ENCODE measurements around the gene APBA1.
"Not testable (repeated sequence)": the region's sequence is repeated elsewhere in the genome, so short reads cannot be mapped to it uniquely, and the experiment has no call there.

Gene APBA1

DNA sequence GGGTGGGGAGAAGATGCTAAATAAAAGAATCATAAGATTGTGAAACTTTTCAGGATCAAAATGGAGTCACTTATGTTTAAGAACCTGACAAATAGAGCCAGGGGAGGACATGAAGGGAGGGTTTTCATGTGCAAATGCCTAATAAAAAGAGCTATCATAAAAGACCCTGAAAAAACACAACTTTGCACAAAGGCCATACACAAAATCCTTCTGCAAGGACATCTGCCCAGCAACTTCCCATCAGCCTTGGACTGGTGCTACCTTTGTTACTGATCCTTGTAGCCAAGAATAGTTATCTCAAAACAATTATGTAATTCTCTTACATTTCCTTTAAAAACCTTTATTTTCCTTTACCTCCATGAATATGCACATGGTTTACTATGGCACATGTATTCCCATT lies 63.0 kb downstream of the APBA1 start:
- no peak for DNase-seq (ENCODE audit: low read depth in 2 of 3, low spot score in 2 of 3)

DNA sequence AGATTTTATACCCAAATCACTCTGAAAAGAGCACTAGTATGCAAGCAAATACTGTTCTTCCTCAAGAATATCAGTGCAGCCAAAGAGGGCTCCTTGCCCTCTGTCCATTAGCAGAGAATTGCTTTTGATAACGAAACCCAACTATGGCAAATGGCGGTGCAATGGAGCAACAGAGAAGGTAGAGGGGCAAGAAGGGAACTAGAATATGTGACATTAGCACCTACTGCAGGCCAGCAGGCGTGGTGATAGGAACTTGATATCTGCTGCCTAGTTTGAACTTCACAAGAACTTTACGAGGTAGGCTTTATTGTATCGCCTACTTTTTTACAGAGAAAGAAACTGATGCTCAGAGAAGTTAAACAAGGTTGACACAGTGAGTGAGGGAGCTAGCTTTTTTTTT lies 66.1 kb downstream of the APBA1 start:
- DNase-seq (ENCODE audit: low read depth in 2 of 3, low spot score in 2 of 3) = no peak

DNA sequence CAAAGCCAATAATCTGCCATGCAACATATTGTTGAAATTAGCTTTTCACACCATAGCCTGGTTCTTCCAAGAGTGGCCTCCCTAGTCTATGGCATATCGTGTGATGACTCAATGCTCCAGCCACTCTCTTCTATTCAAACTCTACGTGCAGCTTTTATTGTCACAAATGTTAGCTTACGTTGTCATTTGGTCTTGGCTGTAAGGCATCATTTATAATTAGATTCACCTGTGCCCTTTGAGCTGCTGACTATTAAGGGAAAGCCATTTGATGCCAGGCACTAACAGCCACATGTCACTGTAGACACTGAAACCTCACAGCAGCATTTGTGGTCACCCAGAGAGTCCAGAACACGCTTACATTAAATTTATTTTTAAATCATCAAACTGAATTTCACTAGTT lies 66.8 kb downstream of the APBA1 start:
- DNase-seq (ENCODE audit: low read depth in 2 of 3, low spot score in 2 of 3) = no peak

DNA sequence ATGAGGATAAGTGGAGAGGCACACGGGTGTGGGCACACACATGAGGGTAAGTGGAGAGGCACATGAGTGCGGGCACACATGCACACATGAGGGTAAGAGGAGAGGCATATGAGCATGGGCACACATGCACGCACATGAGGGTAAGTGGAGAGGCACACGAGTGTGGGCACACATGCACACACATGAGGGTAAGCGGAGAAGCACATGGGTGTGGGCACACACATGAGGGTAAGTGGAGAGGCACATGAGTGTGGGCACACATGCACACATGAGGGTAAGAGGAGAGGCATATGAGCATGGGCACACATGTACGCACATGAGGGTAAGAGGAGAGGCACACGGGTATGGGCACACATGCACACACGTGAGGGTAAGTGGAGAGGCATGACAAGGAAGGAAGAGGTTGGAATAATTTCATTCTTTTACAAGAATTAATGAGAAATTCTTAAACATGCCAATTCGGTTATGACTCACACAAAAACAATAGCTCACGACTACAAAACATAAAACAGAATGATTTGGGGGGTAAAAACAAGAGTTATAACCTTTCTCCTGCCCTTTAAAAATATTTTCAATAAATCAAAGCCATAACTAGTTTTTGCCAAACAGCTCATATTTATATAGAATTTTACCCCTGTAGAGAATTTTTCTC lies 67.5 kb downstream of the APBA1 start:
- no peak for DNase-seq (ENCODE audit: low read depth in 2 of 3, low spot score in 2 of 3)

DNA sequence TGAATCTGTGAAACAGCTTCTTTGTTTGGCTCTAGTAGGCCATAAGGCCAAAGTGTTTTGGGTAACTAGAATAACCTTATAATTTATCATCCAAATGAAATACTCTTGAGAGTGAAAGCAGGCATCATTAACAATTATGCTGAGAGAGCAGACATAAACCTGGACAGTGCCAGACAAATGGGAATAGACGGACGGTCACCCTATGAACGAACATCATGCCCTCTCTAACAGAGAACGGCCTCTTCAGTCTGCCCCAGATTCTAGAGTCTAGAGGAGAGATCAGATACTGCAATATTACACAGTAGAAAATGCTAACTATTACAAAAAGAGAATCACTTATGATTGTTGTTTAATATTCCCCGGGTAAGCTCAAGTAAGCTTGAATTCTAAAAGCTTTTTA lies 68.5 kb downstream of the APBA1 start:
- no peak for DNase-seq (ENCODE audit: low read depth in 2 of 3, low spot score in 2 of 3)

DNA sequence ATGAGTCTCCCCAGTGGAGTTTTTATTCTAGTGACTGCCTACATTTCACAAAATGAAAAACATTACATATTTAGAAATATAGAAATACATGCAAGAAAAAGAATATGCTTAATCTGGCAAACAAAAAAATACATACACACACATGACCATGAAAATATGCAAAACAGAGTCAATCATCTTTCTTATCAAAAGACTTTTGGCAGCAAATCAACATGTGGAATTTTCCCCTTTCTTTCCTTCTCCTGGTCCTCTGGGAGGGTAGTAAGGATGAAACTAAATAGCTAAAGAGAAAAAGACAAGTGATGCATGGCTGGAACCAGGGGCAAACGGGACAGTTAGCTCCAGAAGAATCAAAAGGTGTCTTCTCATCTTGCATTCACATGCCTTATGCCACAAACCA lies 69.4 kb downstream of the APBA1 start:
- DNase-seq (ENCODE audit: low read depth in 2 of 3, low spot score in 2 of 3) = no peak

DNA sequence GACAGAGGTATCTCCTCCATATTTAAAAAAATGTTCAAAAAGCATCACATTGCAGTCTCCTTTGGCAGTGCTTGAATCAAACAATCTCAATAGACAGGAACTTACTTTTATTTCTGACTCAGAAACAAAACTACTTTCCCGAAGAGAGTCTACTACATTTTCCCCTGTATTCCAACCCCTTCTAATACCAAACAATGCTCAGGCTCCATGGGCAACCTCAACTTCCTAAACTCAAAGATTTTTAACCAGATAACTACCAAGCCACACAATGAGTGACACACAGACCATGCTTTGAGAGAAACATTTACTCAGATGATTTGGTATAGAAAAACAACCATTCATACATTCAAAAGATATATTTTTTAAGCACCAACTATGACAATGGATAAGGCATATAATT lies 70.5 kb downstream of the APBA1 start:
- no peak for DNase-seq (ENCODE audit: low read depth in 2 of 3, low spot score in 2 of 3)

DNA sequence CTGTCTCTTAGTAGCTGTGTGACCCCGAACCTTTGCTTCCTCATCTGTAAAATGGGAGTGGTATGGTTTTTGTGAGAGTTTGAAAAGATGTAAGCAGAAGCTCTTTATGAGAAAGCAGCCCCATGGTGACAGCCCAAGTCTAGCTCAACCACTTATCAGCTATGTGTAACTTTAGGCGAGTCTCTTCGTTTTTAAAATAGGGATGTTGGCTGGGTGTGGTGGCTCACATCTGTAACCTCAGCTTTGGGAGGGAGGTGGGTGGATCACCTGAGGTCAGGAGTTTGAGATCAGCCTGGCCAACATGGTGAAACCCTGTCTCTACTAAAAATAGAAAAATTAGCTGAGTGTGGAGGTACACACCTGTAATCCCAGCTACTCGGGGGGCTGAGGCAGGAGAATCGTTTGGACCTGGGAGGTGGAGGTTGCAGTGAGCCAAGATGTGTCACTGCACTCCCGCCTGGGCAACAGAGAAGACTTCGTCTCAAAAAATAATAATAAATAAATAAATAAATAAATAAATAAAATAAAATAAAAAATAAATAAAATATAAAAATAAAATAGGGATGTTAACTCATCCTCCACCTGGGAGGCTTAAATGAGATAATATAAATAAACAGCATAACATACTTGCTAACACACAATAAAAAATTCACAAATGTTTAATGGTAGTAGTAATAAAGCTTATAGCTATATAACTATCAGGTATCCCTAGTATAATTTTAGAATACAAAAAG lies 71.7 kb downstream of the APBA1 start:
- no peak for DNase-seq (ENCODE audit: low read depth in 2 of 3, low spot score in 2 of 3)

DNA sequence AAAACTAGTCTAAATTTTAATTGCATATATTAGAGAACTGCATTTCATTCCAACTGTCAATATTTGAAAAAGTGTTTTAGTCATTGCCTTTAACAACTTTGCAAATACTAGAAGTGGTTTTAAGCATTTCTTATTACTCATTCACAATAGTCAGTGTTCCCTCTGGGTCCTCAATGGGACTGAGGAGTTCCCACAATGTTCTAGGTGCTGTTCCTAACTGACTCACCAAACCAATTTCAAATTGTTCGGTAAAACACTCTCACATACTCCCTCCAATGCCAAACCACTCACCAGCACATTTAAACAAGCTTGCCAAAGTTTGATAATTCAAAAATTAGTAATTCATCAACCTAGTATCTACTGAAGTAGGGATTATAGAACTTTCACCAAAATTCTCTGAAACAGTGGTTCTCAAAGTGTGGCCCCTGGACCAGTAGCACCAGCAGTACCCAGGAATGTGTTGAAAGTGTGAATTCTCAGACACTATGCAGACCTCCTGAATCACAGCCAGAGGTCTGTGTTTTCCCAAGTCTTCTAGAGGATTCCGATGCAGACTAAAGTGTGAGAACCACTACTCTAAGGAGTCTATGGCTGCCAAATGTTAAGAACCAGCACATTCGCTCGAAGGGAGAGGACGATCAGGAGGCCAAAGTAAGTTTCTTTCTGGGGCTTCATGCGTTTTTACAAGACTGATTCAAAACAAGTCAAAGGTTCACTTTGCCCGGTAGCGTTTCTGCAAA lies 72.8 kb downstream of the APBA1 start:
- no peak for DNase-seq (ENCODE audit: low read depth in 2 of 3, low spot score in 2 of 3)

DNA sequence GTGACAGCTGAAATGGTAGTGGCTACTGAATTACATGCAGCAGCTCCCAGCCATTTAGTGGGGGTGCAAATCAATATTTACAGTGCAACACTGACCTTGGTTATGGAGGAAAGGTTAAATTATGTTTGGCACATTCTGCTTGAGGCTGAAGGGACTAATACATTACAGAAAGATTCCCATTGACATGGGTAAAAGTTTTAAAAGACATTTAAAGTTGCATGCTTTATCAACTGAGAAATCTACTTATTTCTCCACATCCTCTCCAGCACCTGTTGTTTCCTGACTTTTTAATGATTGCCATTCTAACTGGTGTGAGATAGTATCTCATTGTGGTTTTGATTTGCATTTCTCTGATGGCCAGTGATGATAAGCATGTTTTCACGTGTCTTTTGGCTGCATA lies 75.3 kb downstream of the APBA1 start:
- not testable (repeated sequence) for DNase-seq (ENCODE audit: low read depth in 2 of 3, low spot score in 2 of 3)

DNA sequence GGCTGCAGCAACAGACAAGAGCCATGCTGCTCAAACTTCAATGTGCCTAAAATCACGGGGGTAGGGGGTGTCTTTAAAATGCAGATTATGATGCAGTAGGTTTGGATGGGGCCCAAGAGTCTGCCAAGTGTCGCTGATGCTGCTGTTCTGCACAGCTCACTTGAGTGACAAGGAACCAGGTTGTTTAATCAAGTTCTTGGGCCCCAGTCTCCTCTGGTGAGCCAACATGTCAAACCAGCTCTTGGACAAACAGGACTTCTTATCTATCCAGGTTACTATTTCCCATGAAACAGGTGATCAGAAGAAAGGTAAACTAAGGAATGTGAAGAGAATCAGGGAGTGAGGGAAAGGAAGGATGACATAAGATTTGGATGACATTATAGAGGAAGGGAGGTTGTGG lies 78.0 kb downstream of the APBA1 start:
- no peak for DNase-seq (ENCODE audit: low read depth in 2 of 3, low spot score in 2 of 3)

DNA sequence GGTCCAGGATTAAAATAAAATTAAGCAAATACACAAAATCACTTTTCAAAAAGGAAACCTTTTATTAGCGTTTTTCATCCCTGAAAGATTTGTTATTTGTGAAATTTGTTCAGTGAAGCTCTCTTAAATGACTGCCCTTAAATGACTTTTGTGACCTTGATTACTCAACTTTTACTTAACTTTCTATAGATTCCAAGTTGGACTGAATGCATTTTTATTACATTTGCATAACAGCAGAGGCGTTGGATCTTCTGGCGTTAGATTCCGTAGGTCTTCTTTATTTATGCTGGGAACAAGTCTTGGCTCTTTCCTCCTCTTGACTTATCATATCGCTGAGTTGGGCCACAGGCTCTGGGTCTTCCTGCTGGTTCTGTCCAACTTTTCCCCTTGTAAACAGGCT lies 78.4 kb downstream of the APBA1 start:
- DNase-seq (ENCODE audit: low read depth in 2 of 3, low spot score in 2 of 3) = no peak

DNA sequence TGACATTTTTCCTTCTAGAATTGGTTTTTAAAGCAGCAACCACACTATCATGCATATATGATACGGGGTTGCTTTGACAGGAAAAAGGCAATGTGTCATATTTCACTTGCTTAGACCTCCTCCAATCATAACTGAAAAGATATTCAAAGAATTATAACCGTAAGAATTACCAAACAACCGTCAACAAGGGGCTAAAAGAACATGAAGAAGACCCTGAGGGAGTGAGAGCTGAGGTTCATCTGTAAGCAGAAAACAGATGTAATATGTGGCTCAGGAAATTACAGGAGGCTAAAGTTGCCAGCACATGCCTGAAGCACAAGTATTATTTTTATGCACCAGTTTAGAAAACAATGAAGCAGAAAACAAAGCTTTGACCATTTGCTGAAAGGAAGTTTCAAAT lies 78.9 kb downstream of the APBA1 start:
- no peak for DNase-seq (ENCODE audit: low read depth in 2 of 3, low spot score in 2 of 3)

DNA sequence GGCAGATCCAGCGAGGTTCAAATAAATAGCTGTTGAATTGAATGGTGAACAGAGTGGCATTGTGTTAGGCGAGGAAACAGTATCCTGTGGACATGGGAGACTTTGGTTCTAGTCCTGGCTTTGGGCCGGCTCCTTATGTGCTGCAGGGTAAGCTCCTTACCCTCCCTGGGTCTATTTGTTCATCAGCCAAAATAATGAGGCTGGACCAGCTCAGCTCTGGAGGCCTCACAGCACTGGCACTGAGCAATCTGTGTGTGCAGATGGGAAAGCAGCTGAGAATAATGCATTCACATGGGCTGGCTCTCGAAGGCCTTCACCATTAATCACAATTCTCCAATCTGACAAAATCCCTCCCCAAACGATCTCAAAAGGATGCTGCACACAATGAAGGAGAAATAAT lies 81.9 kb downstream of the APBA1 start:
- no peak for DNase-seq (ENCODE audit: low read depth in 2 of 3, low spot score in 2 of 3)

DNA sequence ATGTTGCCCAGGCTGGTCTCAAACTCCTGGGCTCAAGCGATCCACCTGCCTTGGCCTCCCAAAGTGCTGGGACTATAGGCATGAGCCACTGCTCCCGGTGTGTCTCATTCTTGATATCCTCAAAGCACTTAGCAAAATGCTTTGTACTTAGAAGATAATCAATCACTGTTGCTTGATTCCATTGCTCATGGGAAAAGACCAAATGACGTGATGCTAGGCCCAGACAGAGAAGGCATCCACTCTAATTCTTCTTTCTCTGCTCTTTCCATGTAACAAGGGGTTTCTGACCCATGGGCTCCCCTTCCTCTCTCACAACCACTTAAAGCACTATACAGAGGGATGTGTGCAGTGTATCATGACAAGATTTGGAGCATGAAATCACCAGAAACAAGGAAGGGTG lies 83.0 kb downstream of the APBA1 start:
- no peak for DNase-seq (ENCODE audit: low read depth in 2 of 3, low spot score in 2 of 3)

DNA sequence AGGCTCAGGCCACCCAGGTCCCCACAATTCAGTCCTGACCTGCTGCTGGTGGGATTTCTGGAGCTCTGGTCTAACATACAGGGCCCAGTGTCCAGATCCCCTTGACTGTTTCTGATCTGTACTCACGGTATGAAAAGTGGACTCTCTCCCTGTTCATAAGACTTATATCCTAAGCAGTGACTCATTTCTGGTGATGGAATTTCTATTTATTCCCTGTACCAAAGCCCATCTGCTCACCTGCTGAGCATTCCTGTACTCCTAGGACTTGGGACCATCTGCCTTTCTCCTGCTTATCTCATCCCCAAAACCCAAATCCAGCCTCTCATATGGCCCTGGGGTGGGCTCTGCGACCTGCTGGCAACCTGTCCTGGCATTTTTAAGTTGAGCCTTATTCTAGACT lies 86.6 kb downstream of the APBA1 start:
- DNase-seq (ENCODE audit: low read depth in 2 of 3, low spot score in 2 of 3) = no peak

DNA sequence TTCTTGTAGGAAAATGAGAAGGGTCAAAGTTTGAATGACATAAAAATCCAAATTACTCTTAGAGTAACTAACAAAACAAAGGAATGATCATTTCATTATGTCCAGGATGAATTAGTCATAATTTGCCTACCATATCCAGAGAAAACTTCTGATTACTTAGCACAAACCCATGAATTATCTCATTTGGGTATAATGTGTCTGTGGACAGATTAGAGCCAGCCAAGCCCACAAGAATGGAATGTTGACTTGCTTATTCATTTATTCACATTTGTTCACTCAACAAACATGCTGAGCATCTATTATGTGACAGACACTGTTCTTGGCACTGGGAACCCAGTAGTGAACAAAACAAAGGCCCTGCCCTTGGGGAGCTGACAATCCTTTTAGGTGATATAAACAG lies 87.4 kb downstream of the APBA1 start:
- DNase-seq (ENCODE audit: low read depth in 2 of 3, low spot score in 2 of 3) = no peak

DNA sequence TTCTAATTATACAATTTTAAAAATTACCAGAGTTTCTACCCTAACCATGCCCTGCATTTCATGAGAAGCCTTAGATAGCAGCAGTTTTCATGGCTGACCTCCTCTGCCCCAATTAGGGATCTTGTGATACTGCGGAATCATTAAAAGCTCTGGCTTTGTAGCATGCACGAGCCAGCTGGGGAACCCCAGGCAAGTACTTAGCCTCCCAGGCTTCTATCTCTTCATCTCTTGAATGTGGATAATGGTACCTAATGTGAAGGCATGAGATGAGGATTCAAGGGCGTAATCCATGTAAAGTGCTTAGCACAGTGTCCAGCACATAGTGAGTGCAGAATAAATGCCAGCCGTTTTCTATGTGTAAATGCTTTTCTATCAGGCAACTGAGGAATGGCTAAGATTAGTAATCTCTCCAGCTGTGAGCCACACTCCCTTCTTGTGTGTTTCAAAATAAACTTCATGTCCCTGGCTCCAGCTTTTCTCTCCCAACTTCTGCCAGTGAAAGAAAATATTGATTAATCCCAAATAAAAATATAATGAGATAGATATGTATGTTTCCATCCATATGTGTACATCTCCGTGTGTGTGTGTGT lies 88.4 kb downstream of the APBA1 start:
- DNase-seq (ENCODE audit: low read depth in 2 of 3, low spot score in 2 of 3) = no peak

DNA sequence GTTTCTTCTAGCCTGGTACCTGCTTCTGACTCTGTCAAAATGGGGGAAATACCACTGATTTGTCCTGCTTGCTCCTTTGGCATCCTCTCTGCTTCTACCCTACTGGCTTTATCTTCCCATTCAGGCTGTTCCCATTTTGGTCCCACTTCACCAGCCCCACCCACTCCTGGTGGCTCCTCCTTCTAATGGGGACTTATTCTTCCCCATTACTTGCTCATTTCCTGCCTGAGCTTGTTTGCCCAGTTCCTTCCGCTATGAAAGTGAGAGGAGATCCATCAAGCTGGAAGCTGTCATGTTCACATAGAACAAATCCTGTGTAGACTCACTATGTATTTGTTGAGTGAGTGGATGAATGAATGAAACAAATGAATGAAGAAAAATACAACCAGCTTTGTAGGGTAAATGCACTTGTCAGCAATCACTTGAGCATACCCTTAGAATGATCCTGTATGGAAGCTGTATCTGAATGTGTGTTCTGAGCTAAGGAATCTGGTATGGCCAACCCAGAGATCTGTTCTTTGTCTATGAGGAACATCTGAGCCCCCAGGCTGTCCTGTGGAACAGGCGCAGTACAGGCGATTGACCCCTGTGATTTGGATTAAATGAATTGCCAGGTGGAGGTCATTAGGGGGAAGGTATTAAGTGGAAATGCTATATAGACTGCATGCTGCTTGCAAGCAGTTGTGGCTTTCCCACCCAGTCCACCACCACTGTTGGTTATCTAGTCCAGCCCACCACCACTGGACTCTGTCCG lies 89.5 kb downstream of the APBA1 start:
- DNase-seq (ENCODE audit: low read depth in 2 of 3, low spot score in 2 of 3) = no peak

DNA sequence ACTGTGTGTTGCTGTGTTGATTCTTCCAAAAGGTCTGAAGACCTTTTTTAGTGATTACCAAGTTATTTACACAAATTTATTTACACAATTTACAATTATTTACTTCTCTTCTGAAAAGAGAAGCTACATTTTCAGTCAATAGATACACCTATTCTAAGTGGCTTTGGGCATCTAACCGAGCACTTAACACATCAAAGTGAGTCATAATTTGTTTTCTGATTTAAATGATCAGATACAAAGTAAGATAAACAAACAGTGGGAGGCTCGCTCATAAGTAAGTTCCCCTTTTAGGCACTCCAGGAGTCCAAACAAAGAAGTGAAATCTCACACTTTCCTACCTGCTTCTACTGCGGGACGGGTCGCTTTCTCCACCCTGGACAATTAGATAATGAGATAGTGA lies 90.2 kb downstream of the APBA1 start:
- DNase-seq (ENCODE audit: low read depth in 2 of 3, low spot score in 2 of 3) = no peak

DNA sequence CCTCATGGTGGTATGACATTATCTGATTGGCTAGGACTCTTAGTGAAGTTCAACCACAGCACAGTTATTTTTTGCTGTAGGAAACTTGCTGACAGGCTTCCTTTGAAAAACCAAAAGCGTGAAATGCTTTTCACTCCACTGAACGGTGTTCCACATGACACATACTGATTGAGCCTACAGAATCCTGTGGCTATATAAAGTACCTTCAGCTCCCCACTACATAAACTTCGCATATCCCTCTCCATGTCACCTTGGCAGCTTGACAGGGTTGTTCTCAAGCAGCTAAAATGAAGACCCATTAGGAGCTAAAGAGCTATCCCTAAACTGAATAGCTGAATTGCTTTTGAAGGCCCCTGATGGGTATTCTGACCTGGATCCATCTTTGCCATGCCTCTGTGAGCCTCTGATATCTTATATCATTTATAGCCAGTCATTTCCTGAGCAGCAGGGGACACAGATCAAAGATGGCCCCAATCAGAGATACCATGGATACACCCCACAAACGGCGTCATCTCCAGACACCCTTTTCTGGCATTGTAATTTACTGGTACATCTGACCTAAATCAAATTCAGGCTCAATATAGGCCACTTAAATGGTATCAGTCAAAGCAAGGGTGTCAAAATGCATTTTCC lies 91.5 kb downstream of the APBA1 start:
- DNase-seq (ENCODE audit: low read depth in 2 of 3, low spot score in 2 of 3) = no peak

All from activated CD8-positive, alpha-beta memory T cell treated with anti-CD3 and anti-CD28 coated beads for 48 hours (primary cell).